HG02943 (cell line): ENCODE data around the gene TUBGCP3.

Experiments used
- ATAC-seq: cut with Tn5 transposase; IDR thresholded peaks from one replicate; pipeline ENCODE4 v1.9.1; 2021; ENCODE audit warnings: mild to moderate bottlenecking, low read depth, moderate library complexity; ENCODE audit not compliant: unreplicated experiment

The TUBGCP3 gene

GRCh38 chr13:112445411-112446271 lies 142.3 kb downstream of the TUBGCP3 start:
- ATAC-seq = no peak

- no peak for ATAC-seq
Measured at GRCh38 chr13:112444416-112445399, 143.2 kb downstream of the TUBGCP3 start.

GRCh38 chr13:112443995-112444311 lies 144.0 kb downstream of the TUBGCP3 start:
- ATAC-seq = no peak

- ATAC-seq = no peak
Measured at GRCh38 chr13:112443191-112443994, 144.6 kb downstream of the TUBGCP3 start.

- no peak for ATAC-seq
Measured at GRCh38 chr13:112442483-112443090, 145.4 kb downstream of the TUBGCP3 start.

GRCh38 chr13:112441779-112442310 lies 146.1 kb downstream of the TUBGCP3 start:
- ATAC-seq = no peak

GRCh38 chr13:112441226-112441625 lies 146.7 kb downstream of the TUBGCP3 start:
- ATAC-seq = no peak

GRCh38 chr13:112438515-112438914 lies 149.4 kb downstream of the TUBGCP3 start:
- no peak for ATAC-seq

- no peak for ATAC-seq
Measured at GRCh38 chr13:112438094-112438493, 149.9 kb downstream of the TUBGCP3 start.

- ATAC-seq = no peak
Measured at GRCh38 chr13:112435973-112436372, 152.0 kb downstream of the TUBGCP3 start.
